CD14-positive monocyte (primary cell): ENCODE measurements around the gene MOCOS. TPM values are rescaled to one million over a fixed set of nuclear protein-coding genes. Genes with fewer than 3 reads are reported as not detected.

Experiments used
- DNase-seq, 3 donors: peaks; one replicate each; pipeline ENCODE4 v3.0.0-alpha.2; 2011 to 2022
- H2AFZ ChIP-seq: 2 replicates; pipeline ENCODE4 v1.6.0; 2012; ENCODE audit warnings: mild to moderate bottlenecking, low read depth, low read length, inconsistent platforms; ENCODE audit not compliant: insufficient read depth, poor library complexity, severe bottlenecking
- H3K27ac ChIP-seq, 2 donors: 1 replicate in 1 of 2; 2 replicates in 1 of 2; pipeline ENCODE4 v1.5.1; 2012 to 2013; ENCODE audit warnings: low read length in 2 of 2, control low read depth in 1 of 2, inconsistent platforms in 1 of 2, low read depth in 1 of 2, mild to moderate bottlenecking in 1 of 2
- H3K27me3 ChIP-seq, 2 donors: one replicate each; pipeline versions ENCODE4 v1.6.0 to v1.6.1; 2011 to 2013; ENCODE audit warnings: low read length in 2 of 2; ENCODE audit not compliant: control insufficient read depth in 2 of 2, insufficient read depth in 2 of 2
- H3K36me3 ChIP-seq, 2 donors: replicated peaks in 1 of 2; 1 replicate in 1 of 2; 2 replicates in 1 of 2; pipeline versions ENCODE4 v1.5.1 to v1.6.1; 2012 to 2013; ENCODE audit warnings: low read length in 2 of 2, control low read depth in 1 of 2, inconsistent platforms in 1 of 2, mild to moderate bottlenecking in 1 of 2; ENCODE audit not compliant: insufficient read depth in 2 of 2, control insufficient read depth in 1 of 2
- H3K4me1 ChIP-seq, 2 donors: 1 replicate in 1 of 2; 2 replicates in 1 of 2; pipeline versions ENCODE4 v1.5.1 to v1.6.1; 2012 to 2013; ENCODE audit warnings: low read length in 2 of 2, control low read depth in 1 of 2, inconsistent platforms in 1 of 2, mild to moderate bottlenecking in 1 of 2, moderate library complexity in 1 of 2; ENCODE audit not compliant: insufficient read depth in 2 of 2, control insufficient read depth in 1 of 2
- H3K4me2 ChIP-seq: replicated peaks from 2 replicates; pipeline ENCODE3; 2012; ENCODE audit warnings: low read length, moderate library complexity, mild to moderate bottlenecking; ENCODE audit not compliant: poor library complexity, severe bottlenecking; ENCODE audit errors: extremely low read depth
- H3K4me3 ChIP-seq, 3 experiments: fragments of 200-600 bp in 1 of 3; sonication (generic) in 1 of 3; replicated peaks in 1 of 3; 1 replicate in 2 of 3; 2 replicates in 1 of 3; pipeline ENCODE4 v1.5.1; 2011 to 2013; ENCODE audit warnings: low read length in 3 of 3, mild to moderate bottlenecking in 3 of 3, control low read depth in 2 of 3, low read depth in 2 of 3, inconsistent platforms in 1 of 3, moderate library complexity in 1 of 3
- H3K79me2 ChIP-seq: 2 replicates; pipeline ENCODE4 v1.6.0; 2012; ENCODE audit warnings: mild to moderate bottlenecking, control low read depth, inconsistent platforms, low read length, moderate library complexity; ENCODE audit not compliant: insufficient read depth
- H3K9ac ChIP-seq: 2 replicates; pipeline ENCODE4 v1.6.0; 2017; ENCODE audit warnings: low read length, mild to moderate bottlenecking; ENCODE audit not compliant: insufficient read depth, poor library complexity, severe bottlenecking
- H3K9me3 ChIP-seq, 2 donors: replicated peaks in 1 of 2; 1 replicate in 1 of 2; 2 replicates in 1 of 2; pipeline versions ENCODE4 v1.5.1 to v1.6.1; 2012 to 2013; ENCODE audit warnings: low read length in 2 of 2, control low read depth in 1 of 2; ENCODE audit not compliant: control insufficient read depth in 1 of 2, insufficient read depth in 1 of 2
- H4K20me1 ChIP-seq: 2 replicates; pipeline ENCODE4 v1.6.0; 2012; ENCODE audit warnings: mild to moderate bottlenecking, low read length, control low read depth, moderate library complexity; ENCODE audit not compliant: insufficient read depth
- H3K27ac Mint-ChIP-seq, 7 donors: one replicate each; pipeline ENCODE4 v1.8.0; 2020; ENCODE audit warnings: mild to moderate bottlenecking in 7 of 7, mixed read lengths in 7 of 7, moderate library complexity in 6 of 7, inconsistent platforms in 2 of 7
- H3K27me3 Mint-ChIP-seq, 3 donors: one replicate each; pipeline ENCODE4 v1.8.0; 2021 to 2022; ENCODE audit warnings: low read depth in 3 of 3, mild to moderate bottlenecking in 3 of 3, mixed read lengths in 3 of 3, moderate library complexity in 3 of 3, inconsistent platforms in 1 of 3
- H3K36me3 Mint-ChIP-seq, 2 donors: one replicate each; pipeline ENCODE4 v1.8.0; 2020; ENCODE audit warnings: mixed read lengths in 2 of 2, inconsistent platforms in 1 of 2, mild to moderate bottlenecking in 1 of 2
- H3K4me1 Mint-ChIP-seq: one replicate; pipeline ENCODE4 v1.8.0; 2020; ENCODE audit warnings: mild to moderate bottlenecking, mixed read lengths
- H3K4me3 Mint-ChIP-seq, 2 donors: one replicate each; pipeline ENCODE4 v1.8.0; 2020; ENCODE audit warnings: mild to moderate bottlenecking in 2 of 2, mixed read lengths in 2 of 2, moderate library complexity in 1 of 2
- H3K9me3 Mint-ChIP-seq, 7 donors: one replicate each; pipeline ENCODE4 v1.8.0; 2020 to 2022; ENCODE audit warnings: mixed read lengths in 7 of 7, mild to moderate bottlenecking in 6 of 7, moderate library complexity in 6 of 7, inconsistent platforms in 2 of 7
- WGBS: methylation state at CpG from one replicate; pipeline ENCODE4 v1.1.5; 2013; ENCODE audit warnings: missing lambda C conversion rate; ENCODE audit not compliant: insufficient coverage; 5-methylcytosine and 5-hydroxymethylcytosine counted together
- intact Hi-C, 2 donors: fragments of 100-400 bp; cut with micrococcal nuclease; formaldehyde crosslinking; loops; one replicate each; pipeline versions ENCODE4 v1.15.0 to v1.15.1; 2023
- polyA plus RNA-seq, 3 donors: library from polyadenylated mRNA; depleted of rRNA in 1 of 3; unstranded in 2 of 3; stranded (reverse) in 1 of 3; fragments of 300-500 nt in 2 of 3; fragments of >200 nt in 1 of 3; fragmentation: Illumina TruSeq in 2 of 3; gene quantifications; 1 replicate in 2 of 3; 2 replicates in 1 of 3; pipeline ENCODE4 v1.2.3, GENCODE V29; 2012 to 2021
- TF ChIP-seq, protein P1 (sequence below): fragments of 200-600 bp; IDR thresholded peaks from one replicate; pipeline ENCODE4 v1.8.0; 2022; ENCODE audit warnings: antibody characterized with exemption, mild to moderate bottlenecking

The MOCOS gene
- polyA plus RNA-seq, 3 donors: 0.03 to 0.05 TPM; not detected in 1

- peaks cover 10 to 23% (median 20%) of the 10 kb centered on the region in 3 donors for H3K27me3 Mint-ChIP-seq
- H3K4me3 Mint-ChIP-seq: no peak overlapping the region
- no peaks in the 10 kb centered on the region for H3K79me2 ChIP-seq
- no peak overlapping the region for H3K27ac Mint-ChIP-seq
- DNase-seq: no peak
- H3K27ac ChIP-seq: no peak overlapping the region
- no peaks in the 10 kb centered on the region for H3K4me1 ChIP-seq
- peaks cover 2 to 6% of the 10 kb centered on the region in 2 donors for H3K27me3 ChIP-seq
- H3K4me2 ChIP-seq: no peak overlapping the region
- 90% methylated on average over 7 of the region's 8 CpGs for WGBS
- no peaks in the 10 kb centered on the region for H3K36me3 ChIP-seq
- intact Hi-C loops: no loop called here
- H2AFZ ChIP-seq: no peak overlapping the region
- peaks cover 0 to 4% (median 0%) of the 10 kb centered on the region in 7 donors for H3K9me3 Mint-ChIP-seq
- H3K36me3 Mint-ChIP-seq: no peaks in the 10 kb centered on the region
- no peaks in the 10 kb centered on the region for H3K9me3 ChIP-seq
- TF ChIP-seq, protein P1, sequence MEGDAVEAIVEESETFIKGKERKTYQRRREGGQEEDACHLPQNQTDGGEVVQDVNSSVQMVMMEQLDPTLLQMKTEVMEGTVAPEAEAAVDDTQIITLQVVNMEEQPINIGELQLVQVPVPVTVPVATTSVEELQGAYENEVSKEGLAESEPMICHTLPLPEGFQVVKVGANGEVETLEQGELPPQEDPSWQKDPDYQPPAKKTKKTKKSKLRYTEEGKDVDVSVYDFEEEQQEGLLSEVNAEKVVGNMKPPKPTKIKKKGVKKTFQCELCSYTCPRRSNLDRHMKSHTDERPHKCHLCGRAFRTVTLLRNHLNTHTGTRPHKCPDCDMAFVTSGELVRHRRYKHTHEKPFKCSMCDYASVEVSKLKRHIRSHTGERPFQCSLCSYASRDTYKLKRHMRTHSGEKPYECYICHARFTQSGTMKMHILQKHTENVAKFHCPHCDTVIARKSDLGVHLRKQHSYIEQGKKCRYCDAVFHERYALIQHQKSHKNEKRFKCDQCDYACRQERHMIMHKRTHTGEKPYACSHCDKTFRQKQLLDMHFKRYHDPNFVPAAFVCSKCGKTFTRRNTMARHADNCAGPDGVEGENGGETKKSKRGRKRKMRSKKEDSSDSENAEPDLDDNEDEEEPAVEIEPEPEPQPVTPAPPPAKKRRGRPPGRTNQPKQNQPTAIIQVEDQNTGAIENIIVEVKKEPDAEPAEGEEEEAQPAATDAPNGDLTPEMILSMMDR: no peak
- no peak overlapping the region for H3K9ac ChIP-seq
- no peak overlapping the region for H3K4me3 ChIP-seq
- no peaks in the 10 kb centered on the region for H4K20me1 ChIP-seq
- H3K4me1 Mint-ChIP-seq: no peaks in the 10 kb centered on the region
These were observed 86.9 kb downstream of the MOCOS start for GRCh38 chr18:36274083-36274715.

- no peak overlapping the region for H3K27ac Mint-ChIP-seq
- H3K79me2 ChIP-seq: no peaks in the 10 kb centered on the region
- intact Hi-C loops: no loop called here
These were observed 88.3 kb downstream of the MOCOS start for GRCh38 chr18:36275561-36275960.

More at GRCh38 chr18:36275561-36275960, 88.3 kb downstream of the MOCOS start:
- Mint-ChIP-seq H3K27me3 (peaks cover 13 to 32% (median 14%) of the 10 kb centered on the region in 3 donors), H3K36me3 (no peaks in the 10 kb centered on the region), H3K4me3 (no peak overlapping the region), H3K9me3 (peaks cover 0 to 4% (median 0%) of the 10 kb centered on the region in 7 donors), H3K4me1 (no peaks in the 10 kb centered on the region)
- WGBS: no CpG with 5 or more reads among the region's 1 CpG
- Histone ChIP-seq H3K4me2 (no peak overlapping the region), H2AFZ (no peak overlapping the region), H4K20me1 (no peaks in the 10 kb centered on the region), H3K9me3 (no peaks in the 10 kb centered on the region), H3K27ac (no peak overlapping the region), H3K27me3 (peaks cover 6% of the 10 kb centered on the region in 2 donors), H3K36me3 (no peaks in the 10 kb centered on the region), H3K9ac (no peak overlapping the region), H3K4me1 (no peaks in the 10 kb centered on the region), H3K4me3 (no peak overlapping the region)
- TF ChIP-seq, protein P1: no peak
- no peak for DNase-seq
